ENCODE results near the gene RHEX. TPM values are rescaled to one million over a fixed set of nuclear protein-coding genes. Genes with fewer than 3 reads are reported as not detected.

The RHEX gene
- total RNA-seq, 1 donor from 2014 or later: not detected

DNA sequence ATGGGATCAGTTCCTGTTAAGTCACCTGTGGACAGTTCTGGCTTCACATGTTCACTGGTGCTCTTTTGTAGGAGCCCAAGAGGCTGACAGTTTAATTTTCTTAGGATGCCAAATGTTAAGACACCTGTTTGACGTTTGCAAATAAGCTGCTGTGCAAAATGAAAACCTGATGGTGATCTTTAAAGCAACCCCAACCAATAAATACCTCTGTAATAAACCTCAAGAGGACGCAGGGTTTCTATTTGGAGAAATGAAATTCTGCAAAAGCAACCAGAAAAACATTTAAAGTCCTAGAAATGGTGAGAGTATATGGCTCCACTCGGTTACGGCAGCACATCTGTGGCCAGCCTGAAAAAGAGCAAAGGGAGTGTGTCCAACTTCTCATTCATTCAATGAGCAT is 5.7 kb upstream of the RHEX start:
- H3K9me3 Mint-ChIP-seq (ENCODE audit: unreplicated experiment): no peaks in the 10 kb centered on the region
- no peak for TF ChIP-seq EZH2 (IDR thresholded peaks at IDR 0.05; ENCODE audit: insufficient read depth, low read length)
- TF ChIP-seq, protein P1, sequence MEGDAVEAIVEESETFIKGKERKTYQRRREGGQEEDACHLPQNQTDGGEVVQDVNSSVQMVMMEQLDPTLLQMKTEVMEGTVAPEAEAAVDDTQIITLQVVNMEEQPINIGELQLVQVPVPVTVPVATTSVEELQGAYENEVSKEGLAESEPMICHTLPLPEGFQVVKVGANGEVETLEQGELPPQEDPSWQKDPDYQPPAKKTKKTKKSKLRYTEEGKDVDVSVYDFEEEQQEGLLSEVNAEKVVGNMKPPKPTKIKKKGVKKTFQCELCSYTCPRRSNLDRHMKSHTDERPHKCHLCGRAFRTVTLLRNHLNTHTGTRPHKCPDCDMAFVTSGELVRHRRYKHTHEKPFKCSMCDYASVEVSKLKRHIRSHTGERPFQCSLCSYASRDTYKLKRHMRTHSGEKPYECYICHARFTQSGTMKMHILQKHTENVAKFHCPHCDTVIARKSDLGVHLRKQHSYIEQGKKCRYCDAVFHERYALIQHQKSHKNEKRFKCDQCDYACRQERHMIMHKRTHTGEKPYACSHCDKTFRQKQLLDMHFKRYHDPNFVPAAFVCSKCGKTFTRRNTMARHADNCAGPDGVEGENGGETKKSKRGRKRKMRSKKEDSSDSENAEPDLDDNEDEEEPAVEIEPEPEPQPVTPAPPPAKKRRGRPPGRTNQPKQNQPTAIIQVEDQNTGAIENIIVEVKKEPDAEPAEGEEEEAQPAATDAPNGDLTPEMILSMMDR (IDR thresholded peaks at IDR 0.05; ENCODE audit: insufficient read depth, low read depth, low read length): no peak
- H3K36me3 Mint-ChIP-seq (ENCODE audit: low read depth, unreplicated experiment): no peaks in the 10 kb centered on the region
- no peak overlapping the region for H3K4me3 Mint-ChIP-seq (ENCODE audit: unreplicated experiment)
- Histone ChIP-seq H3K4me3 (ENCODE audit: insufficient read depth, low read depth, low read length) (no peak overlapping the region), H3K4me2 (ENCODE audit: low read length) (no peak overlapping the region), H3K27ac (ENCODE audit: low read depth, low read length) (no peak overlapping the region), H3K4me1 (ENCODE audit: insufficient read depth, low read length) (no peaks in the 10 kb centered on the region), H4K20me1 (ENCODE audit: insufficient read depth, low read length) (no peaks in the 10 kb centered on the region), H2AFZ (ENCODE audit: low read depth, low read length) (no peak overlapping the region), H3K36me3 (ENCODE audit: insufficient read depth, low read length) (no peaks in the 10 kb centered on the region), H3K9ac (ENCODE audit: low read length) (no peak overlapping the region), H3K9me3 (ENCODE audit: insufficient read depth, low read depth, low read length) (no peaks in the 10 kb centered on the region), H3K27me3 (ENCODE audit: insufficient read depth, low read length) (peaks cover 5% of the 10 kb centered on the region), H3K79me2 (ENCODE audit: insufficient read depth, low read length) (no peaks in the 10 kb centered on the region)
- peaks cover 7% of the 10 kb centered on the region for H3K27me3 Mint-ChIP-seq (ENCODE audit: low read depth, unreplicated experiment)
- FAIRE-seq (no peak), DNase-seq (ENCODE audit: low read depth) (no peak)
- peaks cover 6% of the 10 kb centered on the region for H3K4me1 Mint-ChIP-seq (ENCODE audit: low read depth, unreplicated experiment)
- H3K27ac Mint-ChIP-seq (ENCODE audit: unreplicated experiment): no peak overlapping the region

DNA sequence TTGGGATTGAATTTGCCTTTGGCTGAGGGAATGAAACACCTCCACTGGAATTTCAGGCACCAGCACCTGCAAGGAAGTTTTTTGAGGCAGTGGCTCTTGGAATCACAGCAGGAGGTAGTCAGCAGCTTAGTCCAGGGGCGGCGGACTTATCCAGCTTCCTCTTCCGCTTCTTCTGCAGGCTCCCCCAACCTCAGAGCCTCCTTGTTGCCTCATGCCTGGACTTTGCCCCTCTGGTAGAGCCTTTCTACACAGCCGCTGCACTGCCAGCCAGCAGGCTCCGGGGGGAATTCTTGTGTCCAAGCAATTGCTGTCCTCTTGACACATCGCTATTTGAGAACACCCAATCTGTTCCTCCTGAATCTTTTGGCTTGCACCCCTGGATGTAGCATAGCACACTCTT is 4.4 kb upstream of the RHEX start:
- no peaks in the 10 kb centered on the region for H3K9me3 ChIP-seq (ENCODE audit: insufficient read depth, low read depth, low read length)
- H3K36me3 ChIP-seq (ENCODE audit: insufficient read depth, low read length): no peaks in the 10 kb centered on the region
- no peak overlapping the region for H3K4me2 ChIP-seq (ENCODE audit: low read length)
- no peak overlapping the region for H3K4me3 Mint-ChIP-seq (ENCODE audit: unreplicated experiment)
- FAIRE-seq (no peak), DNase-seq (ENCODE audit: low read depth) (no peak)
- peaks cover 3% of the 10 kb centered on the region for H3K27me3 ChIP-seq (ENCODE audit: insufficient read depth, low read length)
- no peak overlapping the region for H3K27ac ChIP-seq (ENCODE audit: low read depth, low read length)
- H3K27me3 Mint-ChIP-seq (ENCODE audit: low read depth, unreplicated experiment): peaks cover 9% of the 10 kb centered on the region
- H3K36me3 Mint-ChIP-seq (ENCODE audit: low read depth, unreplicated experiment): peaks cover 3% of the 10 kb centered on the region
- no peak overlapping the region for H2AFZ ChIP-seq (ENCODE audit: low read depth, low read length)
- H4K20me1 ChIP-seq (ENCODE audit: insufficient read depth, low read length): no peaks in the 10 kb centered on the region
- no peaks in the 10 kb centered on the region for H3K79me2 ChIP-seq (ENCODE audit: insufficient read depth, low read length)
- peaks cover 8% of the 10 kb centered on the region for H3K4me1 Mint-ChIP-seq (ENCODE audit: low read depth, unreplicated experiment)
- no peak overlapping the region for H3K4me3 ChIP-seq (ENCODE audit: insufficient read depth, low read depth, low read length)
- TF ChIP-seq EZH2 (IDR thresholded peaks at IDR 0.05; ENCODE audit: insufficient read depth, low read length): no peak
- TF ChIP-seq, protein P1 (IDR thresholded peaks at IDR 0.05; ENCODE audit: insufficient read depth, low read depth, low read length): no peak
- peaks cover 3% of the 10 kb centered on the region for H3K9me3 Mint-ChIP-seq (ENCODE audit: unreplicated experiment)
- H3K9ac ChIP-seq (ENCODE audit: low read length): no peak overlapping the region
- no peak overlapping the region for H3K27ac Mint-ChIP-seq (ENCODE audit: unreplicated experiment)
- H3K4me1 ChIP-seq (ENCODE audit: insufficient read depth, low read length): no peaks in the 10 kb centered on the region

DNA sequence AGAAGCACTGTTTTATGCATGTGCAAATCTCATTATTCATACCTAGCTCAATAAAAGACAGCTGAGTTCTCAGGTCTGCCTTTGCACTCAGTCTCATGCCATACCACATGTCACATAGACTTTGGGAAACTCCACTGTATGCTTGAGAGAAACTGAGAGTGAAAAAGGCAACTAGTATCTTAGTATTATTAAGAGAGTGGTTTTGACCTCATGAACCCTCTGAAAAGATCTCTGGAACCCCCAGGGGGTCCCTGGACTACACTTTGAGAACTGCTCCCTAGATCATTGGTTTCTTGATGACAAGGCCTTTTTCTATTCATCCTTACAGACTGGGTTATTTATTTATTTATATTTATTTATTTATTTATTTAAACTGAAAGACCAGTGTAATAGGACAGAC is 3.7 kb upstream of the RHEX start:
- H3K27ac ChIP-seq (ENCODE audit: low read depth, low read length): no peak overlapping the region
- H3K36me3 ChIP-seq (ENCODE audit: insufficient read depth, low read length): no peaks in the 10 kb centered on the region
- Mint-ChIP-seq H3K4me1 (ENCODE audit: low read depth, unreplicated experiment) (peaks cover 8% of the 10 kb centered on the region), H3K36me3 (ENCODE audit: low read depth, unreplicated experiment) (peaks cover 3% of the 10 kb centered on the region), H3K9me3 (ENCODE audit: unreplicated experiment) (peaks cover 3% of the 10 kb centered on the region), H3K27me3 (ENCODE audit: low read depth, unreplicated experiment) (peaks cover 9% of the 10 kb centered on the region), H3K4me3 (ENCODE audit: unreplicated experiment) (no peak overlapping the region), H3K27ac (ENCODE audit: unreplicated experiment) (no peak overlapping the region)
- no peaks in the 10 kb centered on the region for H4K20me1 ChIP-seq (ENCODE audit: insufficient read depth, low read length)
- H3K4me1 ChIP-seq (ENCODE audit: insufficient read depth, low read length): no peaks in the 10 kb centered on the region
- H3K4me2 ChIP-seq (ENCODE audit: low read length): no peak overlapping the region
- FAIRE-seq (no peak), DNase-seq (ENCODE audit: low read depth) (no peak)
- no peaks in the 10 kb centered on the region for H3K9me3 ChIP-seq (ENCODE audit: insufficient read depth, low read depth, low read length)
- TF ChIP-seq, protein P1 (IDR thresholded peaks at IDR 0.05; ENCODE audit: insufficient read depth, low read depth, low read length): no peak
- no peak overlapping the region for H3K4me3 ChIP-seq (ENCODE audit: insufficient read depth, low read depth, low read length)
- H2AFZ ChIP-seq (ENCODE audit: low read depth, low read length): no peak overlapping the region
- H3K9ac ChIP-seq (ENCODE audit: low read length): no peak overlapping the region
- peaks cover 3% of the 10 kb centered on the region for H3K27me3 ChIP-seq (ENCODE audit: insufficient read depth, low read length)
- H3K79me2 ChIP-seq (ENCODE audit: insufficient read depth, low read length): no peaks in the 10 kb centered on the region
